ENCODE measurements around the gene ZNF280B. TPM values are rescaled to one million over a fixed set of nuclear protein-coding genes. Genes with fewer than 3 reads are reported as not detected.

The ZNF280B gene
- total RNA-seq, 4 donors from 2014 or later = 0.10 to 0.78 (median 0.29) TPM

DNA sequence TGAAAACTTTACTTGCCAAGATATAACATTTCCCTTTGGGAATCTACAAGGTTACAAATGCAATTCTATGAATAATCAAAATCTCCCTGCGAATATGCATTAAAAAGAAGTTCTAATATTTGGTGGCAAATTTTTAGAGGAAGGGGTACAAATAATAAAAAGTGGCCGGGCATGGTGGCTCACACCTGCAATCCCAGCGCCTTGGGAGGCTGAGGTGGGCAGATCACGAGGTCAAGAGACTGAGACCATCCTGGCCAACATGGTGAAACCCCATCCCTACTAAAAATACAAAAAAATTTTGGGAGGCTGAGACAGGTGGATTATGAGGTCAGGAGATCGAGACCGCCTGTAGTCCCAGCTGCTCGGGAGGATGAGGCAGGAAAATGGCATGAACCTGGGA is 47.0 kb downstream of the ZNF280B start:
- no peak for DNase-seq
- ATAC-seq = no peak
- in situ Hi-C loops (cut with MboI; ENCODE audit: low sequenced_read_pairs in 4 of 4) = loop anchor here in 2 of 4 donors (10.0 to 25.0 kb wide), 4 partner anchors 226 to 676 kb away; partner anchors contain the start of genes RAB36 (in 1 of the 2) and RSPH14 (in 1 of the 2)
- no peak overlapping the region for H3K4me3 ChIP-seq
- no peaks in the 10 kb centered on the region for H3K36me3 ChIP-seq
- TF ChIP-seq POLR2A (IDR thresholded peaks at IDR 0.05) = no peak
- TF ChIP-seq, protein P1, sequence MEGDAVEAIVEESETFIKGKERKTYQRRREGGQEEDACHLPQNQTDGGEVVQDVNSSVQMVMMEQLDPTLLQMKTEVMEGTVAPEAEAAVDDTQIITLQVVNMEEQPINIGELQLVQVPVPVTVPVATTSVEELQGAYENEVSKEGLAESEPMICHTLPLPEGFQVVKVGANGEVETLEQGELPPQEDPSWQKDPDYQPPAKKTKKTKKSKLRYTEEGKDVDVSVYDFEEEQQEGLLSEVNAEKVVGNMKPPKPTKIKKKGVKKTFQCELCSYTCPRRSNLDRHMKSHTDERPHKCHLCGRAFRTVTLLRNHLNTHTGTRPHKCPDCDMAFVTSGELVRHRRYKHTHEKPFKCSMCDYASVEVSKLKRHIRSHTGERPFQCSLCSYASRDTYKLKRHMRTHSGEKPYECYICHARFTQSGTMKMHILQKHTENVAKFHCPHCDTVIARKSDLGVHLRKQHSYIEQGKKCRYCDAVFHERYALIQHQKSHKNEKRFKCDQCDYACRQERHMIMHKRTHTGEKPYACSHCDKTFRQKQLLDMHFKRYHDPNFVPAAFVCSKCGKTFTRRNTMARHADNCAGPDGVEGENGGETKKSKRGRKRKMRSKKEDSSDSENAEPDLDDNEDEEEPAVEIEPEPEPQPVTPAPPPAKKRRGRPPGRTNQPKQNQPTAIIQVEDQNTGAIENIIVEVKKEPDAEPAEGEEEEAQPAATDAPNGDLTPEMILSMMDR (IDR thresholded peaks at IDR 0.05 in 4 of 5, conservative IDR thresholded peaks at IDR 0.05 in 1 of 5) = no peak
- no peaks in the 10 kb centered on the region for H3K4me1 ChIP-seq
- H3K27ac ChIP-seq = no peak overlapping the region
- intact Hi-C loops (cut with DNase I; ENCODE audit: low total_unique reads) = loop anchor here (10.0 kb wide), 1 partner anchor 493 kb away; no protein-coding TSS in a partner anchor
- H3K9me3 ChIP-seq = peaks cover 0 to 14% (median 7%) of the 10 kb centered on the region in 3 donors
- peaks cover 0 to 28% (median 14%) of the 10 kb centered on the region in 3 donors for H3K27me3 ChIP-seq

DNA sequence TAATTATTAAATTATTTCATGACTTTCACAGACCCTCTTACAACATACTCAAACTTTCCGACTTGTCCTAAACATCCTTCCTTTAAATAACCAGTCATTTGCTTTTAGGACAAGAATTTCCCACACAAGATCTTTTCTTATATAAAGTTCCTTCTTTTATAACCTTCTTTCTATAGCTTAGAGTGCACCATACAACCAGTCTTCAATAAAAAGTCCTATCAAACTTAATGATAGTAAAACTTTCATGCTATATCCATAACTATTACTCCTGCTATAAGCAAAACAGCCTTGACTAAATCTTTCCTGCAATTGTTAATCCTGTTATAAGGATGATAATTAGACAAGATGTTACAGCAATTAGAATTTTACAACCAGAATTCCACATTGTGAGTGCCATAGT is 47.4 kb downstream of the ZNF280B start:
- DNase-seq (no peak), ATAC-seq (no peak)
- Histone ChIP-seq H3K4me3 (no peak overlapping the region), H3K9me3 (peaks cover 0 to 14% (median 7%) of the 10 kb centered on the region in 3 donors), H3K36me3 (no peaks in the 10 kb centered on the region), H3K27ac (no peak overlapping the region), H3K27me3 (peaks cover 0 to 28% (median 14%) of the 10 kb centered on the region in 3 donors), H3K4me1 (no peaks in the 10 kb centered on the region)
- TF ChIP-seq, protein P1 (IDR thresholded peaks at IDR 0.05 in 4 of 5, conservative IDR thresholded peaks at IDR 0.05 in 1 of 5) = no peak
- TF ChIP-seq POLR2A (IDR thresholded peaks at IDR 0.05) = no peak
- intact Hi-C loops (cut with DNase I; ENCODE audit: low total_unique reads) (loop anchor here (10.0 kb wide), 1 partner anchor 494 kb away; no protein-coding TSS in a partner anchor), in situ Hi-C loops (cut with MboI; ENCODE audit: low sequenced_read_pairs in 4 of 4) (loop anchor here in 2 of 4 donors (10.0 to 25.0 kb wide), 4 partner anchors 226 to 676 kb away; partner anchors contain the start of genes RAB36 (in 1 of the 2) and RSPH14 (in 1 of the 2))

DNA sequence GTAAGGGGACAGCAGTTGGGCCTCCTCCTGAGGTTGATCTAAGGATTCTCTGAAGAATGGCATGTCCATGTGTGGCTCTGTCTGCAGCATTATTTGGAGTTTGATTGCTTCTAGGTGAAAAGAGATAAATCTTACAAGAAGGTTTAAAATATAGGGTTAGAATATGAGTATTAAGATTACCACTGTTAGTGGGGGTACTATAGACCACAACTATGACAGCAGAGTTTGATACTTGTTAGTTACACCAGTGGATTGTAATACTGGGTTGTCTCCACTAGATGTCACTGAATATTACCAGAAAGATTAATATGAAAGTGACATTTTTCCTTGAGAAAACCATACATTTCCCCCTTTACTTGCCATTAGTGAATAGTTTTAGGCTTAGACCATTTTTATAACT is 47.9 kb downstream of the ZNF280B start:
- Histone ChIP-seq H3K4me3 (no peak overlapping the region), H3K36me3 (no peaks in the 10 kb centered on the region), H3K27ac (no peak overlapping the region), H3K4me1 (no peaks in the 10 kb centered on the region), H3K9me3 (peaks cover 0 to 14% (median 7%) of the 10 kb centered on the region in 3 donors), H3K27me3 (peaks cover 0 to 28% (median 14%) of the 10 kb centered on the region in 3 donors)
- ATAC-seq (no peak), DNase-seq (no peak)
- intact Hi-C loops (cut with DNase I; ENCODE audit: low total_unique reads) = loop anchor here (10.0 kb wide), 1 partner anchor 494 kb away; no protein-coding TSS in a partner anchor
- TF ChIP-seq, protein P1 (IDR thresholded peaks at IDR 0.05 in 4 of 5, conservative IDR thresholded peaks at IDR 0.05 in 1 of 5) = no peak
- TF ChIP-seq POLR2A (IDR thresholded peaks at IDR 0.05) = no peak
- in situ Hi-C loops (cut with MboI; ENCODE audit: low sequenced_read_pairs in 4 of 4) = loop anchor here in 2 of 4 donors (10.0 to 25.0 kb wide), 4 partner anchors 227 to 677 kb away; partner anchors contain the start of genes RAB36 (in 1 of the 2) and RSPH14 (in 1 of the 2)

DNA sequence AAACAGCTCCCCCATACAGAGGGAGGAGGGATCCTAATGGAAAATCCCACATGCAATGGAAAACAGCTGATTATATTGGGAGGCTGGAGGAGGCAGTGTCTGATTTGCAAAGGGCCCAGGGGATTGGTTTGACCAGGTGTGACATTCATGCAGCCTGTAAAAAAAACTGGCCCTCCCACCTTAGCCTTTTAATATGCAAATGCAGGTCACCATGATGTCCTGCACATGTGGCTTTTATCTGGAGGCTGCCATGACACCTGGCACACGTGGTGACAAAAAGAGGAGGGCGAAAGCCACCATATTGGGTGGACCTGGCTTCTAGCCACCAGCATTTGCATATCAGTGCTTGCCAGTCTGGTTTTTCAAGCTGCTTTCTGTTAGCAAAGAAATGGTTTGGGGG is 48.5 kb downstream of the ZNF280B start:
- ATAC-seq = no peak
- H3K4me1 ChIP-seq = no peaks in the 10 kb centered on the region
- H3K4me3 ChIP-seq = no peak overlapping the region
- H3K36me3 ChIP-seq = no peaks in the 10 kb centered on the region
- intact Hi-C loops (cut with DNase I; ENCODE audit: low total_unique reads) (loop anchor here (10.0 kb wide), 1 partner anchor 495 kb away; no protein-coding TSS in a partner anchor), in situ Hi-C loops (cut with MboI; ENCODE audit: low sequenced_read_pairs in 4 of 4) (loop anchor here in 2 of 4 donors (10.0 to 25.0 kb wide), 4 partner anchors 227 to 677 kb away; partner anchors contain the start of genes RAB36 (in 1 of the 2) and RSPH14 (in 1 of the 2))
- DNase-seq = no peak
- TF ChIP-seq POLR2A (IDR thresholded peaks at IDR 0.05) = no peak
- TF ChIP-seq, protein P1 (IDR thresholded peaks at IDR 0.05 in 4 of 5, conservative IDR thresholded peaks at IDR 0.05 in 1 of 5) = no peak
- peaks cover 0 to 14% (median 7%) of the 10 kb centered on the region in 3 donors for H3K9me3 ChIP-seq
- peaks cover 0 to 28% (median 14%) of the 10 kb centered on the region in 3 donors for H3K27me3 ChIP-seq
- H3K27ac ChIP-seq = no peak overlapping the region
